Measurements from ENCODE around the gene SFXN5. TPM values are rescaled to one million over a fixed set of nuclear protein-coding genes. Genes with fewer than 3 reads are reported as not detected.

Gene SFXN5
- total RNA-seq, 1 experiment from 2014 or later, result 11.3 TPM

GRCh38 chr2:72991980-72992733 is 79.4 kb downstream of the SFXN5 start:
- CTCF ChIA-PET, result interaction anchor here (0.5 to 1.7 kb wide), 7 partner anchors 10 to 1283 kb away, joined by 3 to 8 read pairs (median 5); no protein-coding TSS in a partner anchor
- BruUV-seq (replicated peaks), result no TSS peak
- no peak for TF ChIP-seq CTCF (IDR thresholded peaks at IDR 0.05; ENCODE audit: unreplicated experiment)
- no peaks in the 10 kb centered on the region for H3K4me1 Mint-ChIP-seq (ENCODE audit: low read depth, unreplicated experiment)
- no peaks in the 10 kb centered on the region for H3K36me3 Mint-ChIP-seq (ENCODE audit: insufficient read depth, unreplicated experiment)
- no peak for DNase-seq
- H3K4me3 Mint-ChIP-seq (ENCODE audit: low read depth, unreplicated experiment), result no peak overlapping the region
- H3K27me3 Mint-ChIP-seq (ENCODE audit: unreplicated experiment), result no peaks in the 10 kb centered on the region
- no peak overlapping the region for H3K27ac Mint-ChIP-seq (ENCODE audit: unreplicated experiment)
- no peaks in the 10 kb centered on the region for H3K9me3 Mint-ChIP-seq (ENCODE audit: low read depth, unreplicated experiment)
- intact Hi-C loops (cut with micrococcal nuclease; ENCODE audit: unreplicated experiment), result loop anchor here (5.0 to 10.0 kb wide), 2 partner anchors 83 to 185 kb away; partner anchors contain the start of gene SFXN5

- TF ChIP-seq CTCF (IDR thresholded peaks at IDR 0.05; ENCODE audit: unreplicated experiment), result no peak
- DNase-seq, result no peak
- H3K27ac Mint-ChIP-seq (ENCODE audit: unreplicated experiment), result no peak overlapping the region
- no peaks in the 10 kb centered on the region for H3K36me3 Mint-ChIP-seq (ENCODE audit: insufficient read depth, unreplicated experiment)
- H3K4me3 Mint-ChIP-seq (ENCODE audit: low read depth, unreplicated experiment), result no peak overlapping the region
- no TSS peak for BruUV-seq (replicated peaks)
- CTCF ChIA-PET, result interaction anchor here (0.7 to 1.7 kb wide), 4 partner anchors 9 to 186 kb away, joined by 3 to 8 read pairs (median 4); no protein-coding TSS in a partner anchor
- H3K27me3 Mint-ChIP-seq (ENCODE audit: unreplicated experiment), result no peaks in the 10 kb centered on the region
- H3K9me3 Mint-ChIP-seq (ENCODE audit: low read depth, unreplicated experiment), result no peaks in the 10 kb centered on the region
- intact Hi-C loops (cut with micrococcal nuclease; ENCODE audit: unreplicated experiment), result loop anchor here (5.0 to 10.0 kb wide), 2 partner anchors 83 to 186 kb away; partner anchors contain the start of gene SFXN5
- H3K4me1 Mint-ChIP-seq (ENCODE audit: low read depth, unreplicated experiment), result no peaks in the 10 kb centered on the region
Measured at GRCh38 chr2:72991439-72991725, 80.1 kb downstream of the SFXN5 start.

GRCh38 chr2:72990695-72991438 is 80.6 kb downstream of the SFXN5 start:
- no peak overlapping the region for H3K4me3 Mint-ChIP-seq (ENCODE audit: low read depth, unreplicated experiment)
- H3K9me3 Mint-ChIP-seq (ENCODE audit: low read depth, unreplicated experiment), result no peaks in the 10 kb centered on the region
- no peaks in the 10 kb centered on the region for H3K36me3 Mint-ChIP-seq (ENCODE audit: insufficient read depth, unreplicated experiment)
- no peak overlapping the region for H3K27ac Mint-ChIP-seq (ENCODE audit: unreplicated experiment)
- intact Hi-C loops (cut with micrococcal nuclease; ENCODE audit: unreplicated experiment), result loop anchor here (5.0 to 10.0 kb wide), 2 partner anchors 84 to 186 kb away; partner anchors contain the start of gene SFXN5
- no peaks in the 10 kb centered on the region for H3K4me1 Mint-ChIP-seq (ENCODE audit: low read depth, unreplicated experiment)
- no TSS peak for BruUV-seq (replicated peaks)
- CTCF ChIA-PET, result interaction anchor here (1.0 to 1.7 kb wide), 3 partner anchors 9 to 186 kb away, joined by 4 to 8 read pairs (median 4); no protein-coding TSS in a partner anchor
- TF ChIP-seq CTCF (IDR thresholded peaks at IDR 0.05; ENCODE audit: unreplicated experiment), result no peak
- no peaks in the 10 kb centered on the region for H3K27me3 Mint-ChIP-seq (ENCODE audit: unreplicated experiment)
- DNase-seq, result no peak

- intact Hi-C loops (cut with micrococcal nuclease; ENCODE audit: unreplicated experiment), result loop anchor here (5.0 to 10.0 kb wide), 2 partner anchors 85 to 187 kb away; partner anchors contain the start of gene SFXN5
Measured at GRCh38 chr2:72989770-72990556, 81.5 kb downstream of the SFXN5 start.

More at GRCh38 chr2:72989770-72990556, 81.5 kb downstream of the SFXN5 start:
- Mint-ChIP-seq H3K27ac (ENCODE audit: unreplicated experiment) (no peak overlapping the region), H3K36me3 (ENCODE audit: insufficient read depth, unreplicated experiment) (no peaks in the 10 kb centered on the region), H3K27me3 (ENCODE audit: unreplicated experiment) (no peaks in the 10 kb centered on the region), H3K4me1 (ENCODE audit: low read depth, unreplicated experiment) (no peaks in the 10 kb centered on the region), H3K9me3 (ENCODE audit: low read depth, unreplicated experiment) (no peaks in the 10 kb centered on the region), H3K4me3 (ENCODE audit: low read depth, unreplicated experiment) (no peak overlapping the region)
- DNase-seq, result no peak
- TF ChIP-seq CTCF (IDR thresholded peaks at IDR 0.05; ENCODE audit: unreplicated experiment), result no peak
- BruUV-seq (replicated peaks), result no TSS peak
- CTCF ChIA-PET, result no interaction called here
